Inflammatory macrophage treated with lipopolysaccharide for 4 hours (primary cell): ENCODE results near the gene DNAL1.

Experiments used
- DNase-seq: peaks from one replicate; pipeline ENCODE4 v3.0.0-alpha.2; 2020

The DNAL1 gene

GRCh38 chr14:73726025-73726961 lies 81.5 kb downstream of the DNAL1 start:
- DNase-seq = no peak

DNA sequence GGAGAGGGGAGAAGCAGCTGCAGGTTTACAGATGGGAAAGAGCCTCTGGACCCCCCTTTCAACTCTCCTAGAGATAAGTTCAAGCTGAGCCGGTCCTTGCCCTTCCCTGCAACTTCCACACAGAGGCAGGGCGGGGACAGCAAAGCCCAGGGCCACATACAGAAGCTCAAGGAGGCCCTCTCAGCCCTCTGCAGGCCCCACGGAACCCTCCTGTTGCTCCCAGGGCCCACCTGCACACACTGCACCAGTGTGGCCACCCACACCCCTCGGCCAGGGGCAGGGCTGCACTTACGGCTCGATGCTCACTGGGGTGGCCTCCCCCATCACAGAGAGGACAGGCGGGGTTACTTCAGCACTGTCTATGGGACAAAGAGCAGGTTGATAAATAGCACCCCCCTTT lies 82.4 kb downstream of the DNAL1 start:
- DNase-seq = no peak

DNA sequence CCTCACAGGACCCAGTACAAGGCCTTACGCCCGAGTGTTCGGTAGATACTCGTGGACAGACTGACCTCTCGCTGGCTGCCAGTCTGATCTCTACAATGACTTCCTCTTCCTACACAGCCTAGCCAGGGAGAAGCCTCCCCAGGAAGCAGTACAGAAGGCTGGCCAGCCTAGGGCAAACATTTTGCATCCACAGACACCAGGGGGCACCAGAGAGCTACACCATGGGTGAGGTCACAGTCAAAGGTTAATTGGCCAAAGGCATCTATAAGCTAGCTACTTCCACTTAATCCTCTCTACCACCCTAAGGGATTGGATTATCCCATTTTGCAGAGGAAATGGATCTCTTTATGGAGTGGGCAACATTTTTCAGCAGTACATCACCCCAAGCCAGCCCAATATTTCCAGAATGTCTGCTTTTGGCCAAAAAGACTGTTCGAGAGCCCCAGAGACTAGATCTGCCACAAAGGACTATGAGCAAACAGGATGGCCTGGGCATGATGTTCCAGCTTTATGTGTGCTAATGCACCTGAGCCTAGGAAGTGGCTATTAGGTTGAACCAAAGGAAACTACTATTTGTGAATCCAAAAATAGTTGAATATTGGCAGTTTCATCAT lies 84.0 kb downstream of the DNAL1 start:
- DNase-seq = peak; percentile 93

DNA sequence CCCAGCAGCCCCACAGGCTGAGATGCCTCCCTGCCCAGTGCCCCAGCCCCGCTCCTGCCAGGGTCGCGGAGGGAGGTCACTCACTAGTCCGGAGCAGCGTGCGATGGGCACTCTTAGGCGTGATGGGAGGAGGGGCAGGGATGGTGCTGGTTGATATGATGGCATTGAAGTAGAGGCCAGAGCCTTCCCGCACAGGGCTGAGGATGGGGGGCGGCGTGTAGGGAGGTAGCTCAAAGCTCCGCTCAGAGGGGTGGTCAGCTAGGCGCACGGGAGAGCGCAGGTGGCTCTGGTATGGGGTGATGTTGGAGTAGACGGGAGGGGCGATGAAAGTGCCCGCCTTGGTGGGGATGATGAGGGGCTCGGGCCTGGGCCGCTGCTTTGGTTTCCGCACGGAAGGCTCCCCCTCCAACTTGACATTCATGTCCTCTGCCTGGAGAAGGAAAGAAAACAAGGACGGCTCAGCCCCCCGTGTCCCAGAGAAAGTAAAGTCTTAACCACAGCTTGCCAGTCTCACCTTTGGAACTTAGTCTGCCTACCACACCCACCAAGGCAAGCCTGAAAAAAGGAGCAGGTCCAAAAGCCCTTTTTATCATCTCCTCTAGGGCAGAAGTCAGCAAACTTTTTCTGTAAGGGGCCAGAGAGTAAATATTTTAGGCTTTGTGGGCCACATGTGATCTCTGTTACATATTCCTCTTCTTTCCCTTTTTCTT lies 84.9 kb downstream of the DNAL1 start:
- no peak for DNase-seq

DNA sequence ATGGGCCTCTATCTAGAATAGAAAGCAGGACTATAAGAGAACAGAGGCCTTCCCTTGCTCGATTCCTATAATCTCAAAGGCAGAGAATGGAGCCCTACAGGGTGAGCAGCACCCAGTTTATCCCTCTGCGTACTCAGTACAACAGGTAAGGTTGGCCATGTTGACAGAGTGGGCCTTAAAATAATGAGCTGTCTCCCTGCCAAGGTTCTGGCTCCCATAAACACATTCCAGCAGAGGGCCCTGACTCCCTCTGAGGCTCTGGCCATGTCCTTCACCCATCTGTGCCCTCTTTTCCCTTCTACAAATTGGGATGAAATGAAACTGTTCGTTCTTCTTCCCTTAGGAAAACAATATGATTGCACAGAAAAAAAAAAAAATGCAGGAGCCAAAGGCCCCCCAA lies 86.3 kb downstream of the DNAL1 start:
- DNase-seq = no peak

GRCh38 chr14:73732006-73732405 lies 87.2 kb downstream of the DNAL1 start:
- no peak for DNase-seq

GRCh38 chr14:73736842-73737241 lies 92.1 kb downstream of the DNAL1 start:
- DNase-seq = no peak

DNA sequence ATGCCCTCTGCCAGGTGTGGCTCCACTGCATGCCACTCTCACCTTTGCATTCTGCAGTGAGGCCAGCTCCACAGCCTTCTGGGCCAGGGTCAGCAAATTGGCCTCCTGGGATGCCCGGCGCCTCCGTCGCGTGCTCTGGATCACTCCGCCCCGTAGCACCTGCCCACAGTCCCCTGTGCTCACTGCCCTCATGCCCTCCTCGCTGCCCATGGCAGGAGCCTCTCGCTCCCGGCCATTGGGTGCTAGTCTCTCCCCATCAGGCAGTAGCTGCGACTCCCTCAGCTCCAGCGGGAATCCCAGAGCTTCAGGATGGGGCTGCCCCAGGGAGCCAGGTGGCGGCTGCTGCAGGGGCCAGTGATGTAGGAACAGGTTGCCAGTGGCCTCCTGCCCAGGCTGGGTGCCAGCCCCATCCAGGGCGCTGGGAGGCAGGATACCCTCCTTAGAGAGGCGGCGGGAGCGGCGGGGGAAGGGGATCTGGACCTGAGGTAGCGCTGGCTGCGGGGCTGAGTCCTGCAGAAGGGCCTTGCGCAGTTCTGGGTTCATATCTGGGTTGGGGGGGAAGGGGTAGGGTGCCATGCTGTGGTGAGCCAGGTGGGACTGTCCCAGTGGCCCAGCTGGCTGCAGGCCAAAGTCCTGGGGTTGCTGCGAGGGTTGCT lies 93.9 kb downstream of the DNAL1 start:
- no peak for DNase-seq

- DNase-seq = no peak
Measured at GRCh38 chr14:73739174-73739898, 94.5 kb downstream of the DNAL1 start.

DNA sequence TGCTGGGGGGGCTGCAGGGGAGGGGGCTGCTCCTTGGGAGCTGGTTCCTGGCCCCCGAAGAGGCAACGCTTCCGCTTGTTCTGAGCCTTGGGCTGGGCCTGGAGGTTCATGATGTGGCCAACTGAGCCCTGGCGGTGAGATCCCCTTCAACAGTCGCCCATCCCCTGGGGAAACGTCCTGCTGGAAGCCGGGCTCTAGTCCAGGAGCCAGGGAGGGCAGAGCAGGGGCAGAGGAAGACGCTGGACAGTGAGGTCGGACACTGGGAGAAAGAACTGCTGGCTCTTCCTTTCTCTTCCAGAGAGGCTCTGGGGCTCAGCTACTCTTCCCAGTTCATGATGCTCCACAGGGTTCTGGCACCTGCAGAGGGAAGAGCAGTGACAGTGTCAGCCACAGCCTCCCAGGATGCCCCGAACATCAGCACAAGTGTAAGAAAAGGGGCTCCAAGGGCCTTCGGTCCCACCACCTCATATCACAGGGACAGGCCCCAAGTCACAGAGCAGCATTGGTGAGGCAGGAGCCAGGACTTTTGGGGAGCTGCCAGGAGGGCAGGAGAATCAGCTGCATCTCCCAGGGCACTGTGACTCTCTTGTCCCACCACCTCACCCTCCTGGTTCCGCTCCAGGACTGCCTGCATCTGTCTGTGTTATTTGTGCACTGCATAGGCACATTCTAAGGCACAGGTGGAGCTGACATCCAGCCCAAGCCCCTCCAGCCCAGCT lies 95.3 kb downstream of the DNAL1 start:
- DNase-seq = no peak

GRCh38 chr14:73740618-73741326 lies 96.0 kb downstream of the DNAL1 start:
- DNase-seq = peak; percentile 28

- DNase-seq = peak; percentile 70
Measured at GRCh38 chr14:73741386-73741875, 96.6 kb downstream of the DNAL1 start.

GRCh38 chr14:73741876-73742519 lies 97.2 kb downstream of the DNAL1 start:
- DNase-seq = no peak

GRCh38 chr14:73742520-73743238 lies 97.9 kb downstream of the DNAL1 start:
- DNase-seq = no peak

DNA sequence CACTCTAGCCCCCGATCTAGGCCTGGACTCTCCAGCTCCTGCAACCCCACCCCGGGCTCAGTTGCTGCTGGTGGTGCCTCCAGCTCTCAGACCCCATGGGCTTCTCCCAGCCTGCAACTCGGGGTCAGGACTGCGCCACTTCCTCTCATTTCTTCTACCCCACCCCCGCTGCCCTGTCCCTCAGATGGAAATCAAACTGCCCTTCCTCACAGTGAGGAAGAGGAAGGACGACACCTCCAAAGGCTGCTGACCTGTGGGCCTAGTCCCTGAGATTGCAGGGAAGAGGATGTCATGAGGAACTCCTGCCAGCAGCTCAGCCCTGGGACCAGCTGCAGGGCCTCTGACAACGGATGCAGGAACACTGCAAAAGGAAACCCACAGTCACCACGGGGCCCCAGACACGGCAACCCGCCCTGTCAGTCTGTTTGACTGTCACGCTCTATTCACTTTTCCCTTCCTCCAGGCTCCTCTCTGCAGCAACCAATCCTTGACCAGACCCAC lies 98.7 kb downstream of the DNAL1 start:
- DNase-seq = peak; percentile 54

DNA sequence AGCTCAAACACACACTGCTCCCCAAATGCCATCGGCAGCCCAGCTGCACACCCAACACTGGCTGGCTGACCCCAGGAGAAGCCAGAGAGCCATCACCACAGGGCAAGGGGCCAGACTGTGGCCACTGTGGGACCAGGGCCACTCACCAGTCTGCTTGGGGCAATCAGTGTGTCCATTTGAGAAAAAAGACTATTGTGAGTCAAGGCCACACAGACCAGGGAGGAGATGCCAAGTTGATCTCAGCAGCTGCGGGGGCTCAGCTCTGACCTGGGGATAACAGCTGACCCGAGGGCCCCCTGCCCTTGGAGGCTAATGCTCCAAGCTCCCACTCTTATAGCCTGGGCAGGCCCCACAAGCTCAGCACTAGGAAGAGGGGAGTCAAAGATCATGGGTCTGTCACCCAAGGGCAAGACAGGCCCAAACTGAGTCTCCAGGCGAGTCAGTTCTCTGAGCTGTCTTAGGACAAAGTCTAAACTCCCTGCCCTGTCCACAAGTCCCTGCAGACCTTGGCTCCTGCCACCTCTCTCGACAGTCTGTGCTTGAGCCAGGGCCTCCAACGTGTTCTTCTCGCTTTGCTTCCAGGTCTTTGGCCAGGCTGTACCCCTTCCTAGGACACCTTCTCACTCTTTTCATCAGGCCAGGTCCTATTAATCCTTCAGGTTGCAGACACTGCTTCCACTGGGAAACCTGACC lies 99.5 kb downstream of the DNAL1 start:
- no peak for DNase-seq

DNA sequence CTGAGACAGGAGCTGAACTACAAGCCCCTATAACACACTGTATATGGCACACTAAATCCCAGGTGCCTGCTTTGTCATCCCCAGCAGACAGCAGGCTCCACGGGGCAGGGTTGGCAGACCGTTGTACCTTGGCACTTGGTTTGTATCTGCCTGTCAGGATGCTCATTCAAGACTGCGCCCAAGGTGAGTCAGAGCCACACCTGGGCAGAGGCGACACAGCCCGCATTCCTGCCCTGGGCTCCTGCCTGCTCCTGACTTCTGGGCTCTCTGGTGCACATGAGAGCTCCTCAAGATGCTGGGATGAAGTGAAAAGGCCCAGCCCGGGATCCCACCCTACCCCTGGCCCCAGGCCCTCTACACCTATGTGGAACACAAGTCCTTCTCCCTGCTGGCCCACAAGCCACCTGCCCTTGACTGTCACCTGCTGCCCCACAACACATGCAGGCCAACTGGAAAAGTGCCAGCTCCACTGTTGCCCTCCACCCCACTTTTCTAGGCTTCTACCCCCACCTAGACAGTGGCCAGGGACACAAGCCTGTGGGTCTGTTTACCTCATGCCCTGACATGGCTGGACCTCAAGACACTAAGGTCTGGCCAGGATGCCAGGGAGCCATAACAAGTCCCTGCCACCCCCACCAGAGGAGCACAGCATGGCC lies 100.2 kb downstream of the DNAL1 start:
- DNase-seq = no peak
